ENCODE results near the gene MAP4K2. TPM values are rescaled to one million over a fixed set of nuclear protein-coding genes. Genes with fewer than 3 reads are reported as not detected.

MAP4K2 gene
- total RNA-seq, 4 donors from 2014 or later = 8.5 to 33.3 (median 17.7) TPM

DNA sequence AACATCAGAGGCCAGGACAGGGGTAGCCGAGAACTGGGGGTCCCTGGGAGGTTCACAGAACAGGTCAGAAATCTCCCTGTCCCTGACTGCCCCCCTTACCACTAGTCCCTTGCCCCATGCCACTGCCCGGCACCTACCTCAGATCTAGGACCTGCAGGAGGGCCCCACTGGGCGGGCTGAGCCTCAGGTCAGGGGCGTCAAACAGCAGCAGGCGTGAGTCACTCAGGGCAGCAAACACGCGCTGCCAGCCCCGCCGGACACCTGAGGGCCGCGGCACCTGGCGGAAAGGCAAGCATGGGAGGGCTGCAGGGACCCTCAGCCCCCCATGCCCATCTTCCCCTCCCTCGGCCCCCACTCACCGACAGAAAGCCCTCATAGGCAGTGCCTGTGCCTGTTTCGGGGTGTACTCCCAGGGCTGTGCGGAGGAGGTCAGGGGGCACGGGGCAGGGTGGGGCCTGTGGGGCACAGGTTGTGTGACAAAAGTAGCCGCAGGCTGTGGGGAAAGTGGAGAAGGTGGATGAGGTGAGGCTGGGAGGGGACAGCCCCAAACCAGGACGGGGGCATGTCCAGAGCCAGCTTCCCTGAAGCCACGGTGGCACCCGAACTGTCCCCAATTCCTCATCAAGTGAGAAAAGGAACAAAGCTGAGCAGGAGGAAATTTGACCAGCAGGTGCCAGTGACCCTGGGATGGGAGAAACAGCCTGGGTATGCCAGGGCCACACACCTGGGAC lies 29.6 kb upstream of the MAP4K2 start:
- TF ChIP-seq, protein P1, sequence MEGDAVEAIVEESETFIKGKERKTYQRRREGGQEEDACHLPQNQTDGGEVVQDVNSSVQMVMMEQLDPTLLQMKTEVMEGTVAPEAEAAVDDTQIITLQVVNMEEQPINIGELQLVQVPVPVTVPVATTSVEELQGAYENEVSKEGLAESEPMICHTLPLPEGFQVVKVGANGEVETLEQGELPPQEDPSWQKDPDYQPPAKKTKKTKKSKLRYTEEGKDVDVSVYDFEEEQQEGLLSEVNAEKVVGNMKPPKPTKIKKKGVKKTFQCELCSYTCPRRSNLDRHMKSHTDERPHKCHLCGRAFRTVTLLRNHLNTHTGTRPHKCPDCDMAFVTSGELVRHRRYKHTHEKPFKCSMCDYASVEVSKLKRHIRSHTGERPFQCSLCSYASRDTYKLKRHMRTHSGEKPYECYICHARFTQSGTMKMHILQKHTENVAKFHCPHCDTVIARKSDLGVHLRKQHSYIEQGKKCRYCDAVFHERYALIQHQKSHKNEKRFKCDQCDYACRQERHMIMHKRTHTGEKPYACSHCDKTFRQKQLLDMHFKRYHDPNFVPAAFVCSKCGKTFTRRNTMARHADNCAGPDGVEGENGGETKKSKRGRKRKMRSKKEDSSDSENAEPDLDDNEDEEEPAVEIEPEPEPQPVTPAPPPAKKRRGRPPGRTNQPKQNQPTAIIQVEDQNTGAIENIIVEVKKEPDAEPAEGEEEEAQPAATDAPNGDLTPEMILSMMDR (IDR thresholded peaks at IDR 0.05) = no peak
- ATAC-seq (ENCODE audit: low FRiP score) (no peak), DNase-seq (ENCODE audit: low spot score) (no peak)

DNA sequence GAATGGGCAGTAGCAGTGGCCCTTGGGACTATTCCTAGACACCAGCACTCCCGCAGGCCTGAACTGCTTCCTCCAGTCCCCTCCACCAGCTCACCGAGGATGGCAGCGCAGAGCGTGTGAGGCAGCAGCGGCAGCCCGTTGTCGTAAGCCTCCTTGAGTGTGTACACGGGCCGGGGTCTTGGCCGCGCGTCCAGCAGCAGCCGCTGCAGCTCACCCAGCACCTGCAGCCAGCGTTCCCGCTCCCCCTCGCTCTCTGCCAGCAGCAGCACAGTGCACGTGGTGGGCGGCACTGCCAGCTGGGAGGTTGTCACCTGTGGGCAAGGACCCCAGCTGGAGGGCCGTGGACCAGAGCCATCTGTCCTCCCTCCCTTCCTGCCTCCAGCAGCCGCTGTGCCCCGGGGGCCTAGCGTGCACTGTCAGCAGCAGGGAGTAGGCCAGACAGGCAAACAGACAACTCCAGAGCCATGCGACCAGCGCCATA lies 28.4 kb upstream of the MAP4K2 start:
- ATAC-seq (ENCODE audit: low FRiP score) (no peak), DNase-seq (ENCODE audit: low spot score) (no peak)
- TF ChIP-seq, protein P1 (IDR thresholded peaks at IDR 0.05) = no peak

DNA sequence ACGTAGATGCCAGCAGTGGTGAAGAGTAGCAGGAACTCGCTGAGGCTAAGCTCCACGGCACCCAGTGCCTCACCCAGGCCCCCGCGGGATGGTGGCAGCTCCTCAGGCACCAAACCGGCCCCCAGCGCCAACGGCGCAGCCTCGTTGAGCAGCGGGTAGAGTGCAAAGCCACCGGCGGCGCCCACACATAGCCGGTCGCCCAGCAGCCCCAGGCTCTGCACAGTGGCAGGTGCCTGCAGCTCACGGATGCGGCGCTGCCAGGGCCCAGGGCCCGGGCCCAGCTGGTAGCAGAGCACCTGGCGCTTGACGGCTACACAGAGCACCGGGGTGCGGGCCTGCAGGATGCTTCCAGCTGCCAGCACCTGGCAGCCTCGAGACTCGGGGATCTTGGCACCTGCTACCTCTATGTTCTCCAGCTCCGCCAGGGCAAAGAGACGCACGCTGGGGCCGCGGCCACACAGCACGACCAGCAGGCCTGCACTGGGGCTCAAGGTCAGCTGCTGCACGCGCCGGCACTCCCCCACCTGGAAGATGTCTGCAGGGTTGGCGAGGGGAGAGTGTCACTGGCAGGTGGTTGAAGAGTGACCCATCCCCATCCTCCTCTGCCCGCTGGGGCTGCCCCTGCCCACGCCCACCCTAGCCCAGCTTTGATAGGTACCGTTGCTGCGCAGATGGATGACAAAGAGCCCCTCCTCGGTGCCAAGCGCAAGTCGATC lies 26.7 kb upstream of the MAP4K2 start:
- ATAC-seq (ENCODE audit: low FRiP score) = no peak
- DNase-seq (ENCODE audit: low spot score) = no peak
- TF ChIP-seq, protein P1 (IDR thresholded peaks at IDR 0.05) = no peak

DNA sequence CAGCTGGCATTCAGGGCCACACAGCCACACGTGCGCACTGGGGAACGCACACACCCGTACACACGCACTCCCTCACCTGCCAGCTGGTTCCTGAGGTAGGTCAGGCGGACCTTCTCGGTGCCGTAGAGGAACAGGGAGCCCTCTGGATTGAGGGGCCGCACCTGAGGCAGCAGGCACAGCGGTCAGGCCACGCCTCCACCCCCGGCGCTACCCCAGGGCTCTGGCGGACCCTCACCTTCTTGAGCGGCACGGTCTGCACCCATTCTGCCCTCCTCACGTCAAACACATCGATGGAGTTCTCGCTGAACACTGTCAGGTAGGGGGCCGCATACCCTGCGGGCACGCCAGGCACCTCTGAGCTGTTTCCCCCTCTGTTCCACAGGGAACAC lies 24.4 kb upstream of the MAP4K2 start:
- TF ChIP-seq, protein P1 (IDR thresholded peaks at IDR 0.05) = no peak
- DNase-seq (ENCODE audit: low spot score) (no peak), ATAC-seq (ENCODE audit: low FRiP score) (no peak)

DNA sequence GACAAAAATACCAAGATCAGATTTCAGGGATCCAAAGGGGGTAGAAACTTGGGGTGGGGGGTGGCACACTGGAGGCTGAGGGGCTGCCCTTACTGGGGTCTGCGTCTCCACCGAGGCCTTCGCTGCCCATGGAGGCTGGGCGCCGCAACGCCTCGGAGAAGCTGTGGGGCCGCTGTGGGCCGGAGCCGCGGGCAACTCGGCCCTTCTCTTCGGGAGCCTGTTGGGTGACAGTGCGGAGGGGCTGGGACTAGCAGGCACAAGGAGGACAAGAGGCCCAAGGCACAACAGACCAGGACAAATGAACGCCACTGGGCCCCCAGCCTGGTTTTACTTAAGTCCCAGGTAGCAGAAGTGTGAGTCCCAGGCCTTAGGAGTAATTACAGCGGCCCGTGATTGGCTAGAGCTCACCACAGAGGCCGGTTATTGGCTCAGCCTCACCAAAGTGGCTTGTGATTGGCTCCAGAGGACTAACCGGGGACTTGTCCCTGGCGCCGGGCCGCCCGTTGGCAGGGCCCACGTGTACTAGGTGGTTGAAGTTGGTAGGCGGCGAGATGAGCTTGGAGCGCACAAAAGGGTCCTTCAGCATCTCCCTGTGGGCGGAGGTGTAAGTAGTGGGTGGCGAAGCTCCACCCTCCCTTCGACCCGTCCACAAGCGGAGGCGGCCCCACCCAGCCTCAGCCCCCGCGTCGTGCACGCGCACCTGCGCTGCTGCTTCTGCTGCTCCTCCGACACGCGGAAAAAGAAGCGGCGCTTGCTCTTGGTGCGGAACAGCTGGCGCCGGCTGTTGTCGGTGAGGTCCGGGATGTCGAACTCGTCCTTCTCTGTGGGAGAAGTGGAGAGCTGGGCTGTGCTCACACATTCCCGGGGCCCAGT lies 23.8 kb upstream of the MAP4K2 start:
- ATAC-seq (ENCODE audit: low FRiP score) = no peak
- DNase-seq (ENCODE audit: low spot score) = no peak
- TF ChIP-seq, protein P1 (IDR thresholded peaks at IDR 0.05) = no peak

DNA sequence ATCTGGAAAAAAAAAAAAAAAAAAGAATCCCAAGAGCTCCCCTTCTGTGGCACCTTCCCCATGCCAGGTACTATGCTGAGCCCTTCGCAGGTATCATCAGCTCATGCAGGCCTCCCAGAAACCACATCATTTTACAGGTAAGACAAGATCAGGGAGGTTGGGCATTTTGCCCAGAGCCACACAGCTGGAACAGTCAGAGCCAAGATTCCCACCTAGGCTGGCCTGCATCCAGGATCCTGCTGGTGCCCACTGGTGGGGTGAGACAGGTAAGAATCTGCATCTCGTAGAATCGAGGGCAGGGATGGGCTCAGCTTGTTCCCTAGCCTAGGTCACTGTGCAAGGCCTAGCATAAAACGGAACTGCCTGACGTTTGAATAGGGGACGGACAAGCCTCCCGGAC lies 23.0 kb upstream of the MAP4K2 start:
- DNase-seq (ENCODE audit: low spot score) (no peak), ATAC-seq (ENCODE audit: low FRiP score) (no peak)
- TF ChIP-seq, protein P1 (IDR thresholded peaks at IDR 0.05) = no peak

All from omental fat pad (tissue), 4 donors.